Measurements from ENCODE around the gene PGBD1. TPM values are rescaled to one million over a fixed set of nuclear protein-coding genes. Genes with fewer than 3 reads are reported as not detected.

Gene PGBD1
- total RNA-seq, 1 experiment from 2014 or later = 2.5 TPM

DNA sequence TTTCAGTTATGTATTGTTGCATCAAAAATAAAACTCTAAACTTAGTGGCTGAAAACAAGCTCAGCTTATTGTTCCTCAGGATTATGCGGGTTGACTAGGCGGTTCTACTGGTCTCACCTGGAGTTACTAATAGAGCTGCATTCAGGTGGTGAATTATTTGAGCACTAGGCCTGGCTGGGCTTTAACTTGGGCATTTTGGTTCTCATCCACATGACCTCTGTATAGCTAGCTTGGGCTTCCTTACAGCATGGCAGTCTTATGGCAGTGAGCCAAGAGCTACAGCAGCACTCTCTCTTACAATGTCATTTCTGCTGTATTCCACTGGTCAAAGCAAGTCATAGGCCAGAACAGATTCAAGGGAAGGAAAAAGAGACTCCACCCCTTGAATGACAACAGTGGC is 1.6 kb downstream of the PGBD1 start:
- intact Hi-C loops (cut with micrococcal nuclease) = loop anchor here (1.0 kb wide), 1 partner anchor 53 kb away; the partner anchor contains the start of gene ZSCAN31
- no peak for DNase-seq (ENCODE audit: unreplicated experiment)
- Mint-ChIP-seq H3K27ac (ENCODE audit: low read depth, unreplicated experiment) (no peak overlapping the region), H3K27me3 (ENCODE audit: insufficient read depth, unreplicated experiment) (no peaks in the 10 kb centered on the region), H3K36me3 (ENCODE audit: insufficient read depth, unreplicated experiment) (no peaks in the 10 kb centered on the region), H3K4me1 (ENCODE audit: insufficient read depth, unreplicated experiment) (peaks cover 9% of the 10 kb centered on the region), H3K4me3 (ENCODE audit: unreplicated experiment) (no peak overlapping the region), H3K9me3 (ENCODE audit: unreplicated experiment) (peaks cover 8% of the 10 kb centered on the region)
- no TSS peak for BruUV-seq (replicated peaks)
- ChIA-PET CTCF (interaction anchor here (0.7 to 1.0 kb wide), 2 partner anchors 31 to 73 kb away, joined by 3 to 5 read pairs; partner anchors contain the start of gene ZKSCAN4), POLR2A (interaction anchor here (0.6 to 5.2 kb wide), 7 partner anchors 11 to 146 kb away, joined by 3 to 30 read pairs (median 4); partner anchors contain the start of genes ZKSCAN4, ZSCAN26 and ZSCAN31)
- TF ChIP-seq, protein P1, sequence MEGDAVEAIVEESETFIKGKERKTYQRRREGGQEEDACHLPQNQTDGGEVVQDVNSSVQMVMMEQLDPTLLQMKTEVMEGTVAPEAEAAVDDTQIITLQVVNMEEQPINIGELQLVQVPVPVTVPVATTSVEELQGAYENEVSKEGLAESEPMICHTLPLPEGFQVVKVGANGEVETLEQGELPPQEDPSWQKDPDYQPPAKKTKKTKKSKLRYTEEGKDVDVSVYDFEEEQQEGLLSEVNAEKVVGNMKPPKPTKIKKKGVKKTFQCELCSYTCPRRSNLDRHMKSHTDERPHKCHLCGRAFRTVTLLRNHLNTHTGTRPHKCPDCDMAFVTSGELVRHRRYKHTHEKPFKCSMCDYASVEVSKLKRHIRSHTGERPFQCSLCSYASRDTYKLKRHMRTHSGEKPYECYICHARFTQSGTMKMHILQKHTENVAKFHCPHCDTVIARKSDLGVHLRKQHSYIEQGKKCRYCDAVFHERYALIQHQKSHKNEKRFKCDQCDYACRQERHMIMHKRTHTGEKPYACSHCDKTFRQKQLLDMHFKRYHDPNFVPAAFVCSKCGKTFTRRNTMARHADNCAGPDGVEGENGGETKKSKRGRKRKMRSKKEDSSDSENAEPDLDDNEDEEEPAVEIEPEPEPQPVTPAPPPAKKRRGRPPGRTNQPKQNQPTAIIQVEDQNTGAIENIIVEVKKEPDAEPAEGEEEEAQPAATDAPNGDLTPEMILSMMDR (IDR thresholded peaks at IDR 0.05; ENCODE audit: unreplicated experiment) = no peak

DNA sequence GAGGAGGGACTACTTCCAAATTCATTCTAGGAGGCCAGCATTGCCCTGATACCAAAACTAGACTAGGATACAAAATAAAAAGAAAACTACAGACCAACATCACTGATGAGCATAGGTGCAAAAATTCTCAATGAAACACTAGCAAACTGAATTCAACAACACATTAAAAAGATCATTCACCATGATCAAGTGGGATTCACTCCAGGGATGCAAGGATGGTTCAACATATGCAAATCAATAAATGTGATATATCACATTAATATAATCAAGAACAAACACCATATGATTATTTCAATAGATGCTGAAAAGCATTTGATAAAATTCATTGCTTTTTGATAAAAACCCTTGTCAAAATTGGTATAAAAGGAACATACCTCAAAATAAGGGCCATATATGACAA is 10.2 kb downstream of the PGBD1 start:
- TF ChIP-seq, protein P1 (IDR thresholded peaks at IDR 0.05; ENCODE audit: unreplicated experiment) = no peak
- DNase-seq (ENCODE audit: unreplicated experiment) = no peak

DNA sequence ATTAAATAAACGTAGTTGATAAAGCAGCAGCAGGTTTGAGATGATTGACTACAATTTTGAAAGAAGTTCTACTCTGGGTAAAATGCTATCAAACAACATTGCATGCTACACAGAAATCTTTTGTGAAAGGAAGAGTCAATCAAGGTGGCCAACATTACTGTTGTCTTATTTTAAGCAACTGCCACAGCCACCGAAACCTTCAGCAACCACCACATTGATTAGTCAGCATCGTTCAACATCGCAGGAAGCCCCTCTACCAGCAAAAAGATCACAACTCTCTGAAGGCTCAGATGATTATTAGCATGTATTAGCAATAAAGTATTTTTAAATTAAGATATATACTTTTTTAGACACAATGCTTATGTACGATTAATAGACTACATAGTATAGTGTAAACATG is 14.0 kb downstream of the PGBD1 start:
- no peak for DNase-seq (ENCODE audit: unreplicated experiment)
- TF ChIP-seq, protein P1 (IDR thresholded peaks at IDR 0.05; ENCODE audit: unreplicated experiment) = no peak
- no peak overlapping the region for H3K4me3 Mint-ChIP-seq (ENCODE audit: unreplicated experiment)
- no peaks in the 10 kb centered on the region for H3K36me3 Mint-ChIP-seq (ENCODE audit: insufficient read depth, unreplicated experiment)
- CTCF ChIA-PET = no interaction called here
- no peaks in the 10 kb centered on the region for H3K27me3 Mint-ChIP-seq (ENCODE audit: insufficient read depth, unreplicated experiment)
- POLR2A ChIA-PET = no interaction called here
- no peak overlapping the region for H3K27ac Mint-ChIP-seq (ENCODE audit: low read depth, unreplicated experiment)
- no peaks in the 10 kb centered on the region for H3K4me1 Mint-ChIP-seq (ENCODE audit: insufficient read depth, unreplicated experiment)
- no TSS peak for BruUV-seq (replicated peaks)
- intact Hi-C loops (cut with micrococcal nuclease) = no loop called here
- no peaks in the 10 kb centered on the region for H3K9me3 Mint-ChIP-seq (ENCODE audit: unreplicated experiment)

More for the DNA sequence above, 10.2 kb downstream of the PGBD1 start:
- intact Hi-C loops (cut with micrococcal nuclease) = no loop called here
- BruUV-seq (replicated peaks) = no TSS peak
- no peak overlapping the region for H3K4me3 Mint-ChIP-seq (ENCODE audit: unreplicated experiment)
- H3K9me3 Mint-ChIP-seq (ENCODE audit: unreplicated experiment) = no peaks in the 10 kb centered on the region
- no peaks in the 10 kb centered on the region for H3K27me3 Mint-ChIP-seq (ENCODE audit: insufficient read depth, unreplicated experiment)
- POLR2A ChIA-PET = interaction anchor here (1.0 kb wide), 1 partner anchor 10 kb away, joined by 4 read pairs; the partner anchor contains the start of gene PGBD1
- H3K4me1 Mint-ChIP-seq (ENCODE audit: insufficient read depth, unreplicated experiment) = no peaks in the 10 kb centered on the region
- CTCF ChIA-PET = no interaction called here
- no peak overlapping the region for H3K27ac Mint-ChIP-seq (ENCODE audit: low read depth, unreplicated experiment)
- H3K36me3 Mint-ChIP-seq (ENCODE audit: insufficient read depth, unreplicated experiment) = no peaks in the 10 kb centered on the region

- BruUV-seq (replicated peaks) = no TSS peak
- H3K4me3 Mint-ChIP-seq (ENCODE audit: unreplicated experiment) = no peak overlapping the region
- no peaks in the 10 kb centered on the region for H3K27me3 Mint-ChIP-seq (ENCODE audit: insufficient read depth, unreplicated experiment)
- no peak overlapping the region for H3K27ac Mint-ChIP-seq (ENCODE audit: low read depth, unreplicated experiment)
- ChIA-PET CTCF (no interaction called here), POLR2A (no interaction called here)
- TF ChIP-seq, protein P1 (IDR thresholded peaks at IDR 0.05; ENCODE audit: unreplicated experiment) = no peak
- no peaks in the 10 kb centered on the region for H3K36me3 Mint-ChIP-seq (ENCODE audit: insufficient read depth, unreplicated experiment)
- intact Hi-C loops (cut with micrococcal nuclease) = no loop called here
- no peak for DNase-seq (ENCODE audit: unreplicated experiment)
- no peaks in the 10 kb centered on the region for H3K9me3 Mint-ChIP-seq (ENCODE audit: unreplicated experiment)
- H3K4me1 Mint-ChIP-seq (ENCODE audit: insufficient read depth, unreplicated experiment) = no peaks in the 10 kb centered on the region
Observed at GRCh38 chr6:28296520-28297060, 15.2 kb downstream of the PGBD1 start.
